Fibroblast of lung (primary cell): ENCODE results near the gene BBX. TPM values are rescaled to one million over a fixed set of nuclear protein-coding genes. Genes with fewer than 3 reads are reported as not detected.

Source experiments
- DNase-seq, 2 donors: peaks; one replicate each; pipeline versions ENCODE4 v3.0.0 to v3.0.0-alpha.2; 2010; ENCODE audit warnings: low read depth in 2 of 2
- H2AFZ ChIP-seq: 2 replicates; pipeline ENCODE4 v1.5.1; 2012; ENCODE audit warnings: low read length, control low read depth, inconsistent platforms
- H3K27ac ChIP-seq: 2 replicates; pipeline ENCODE4 v1.5.1; 2011; ENCODE audit warnings: low read length, control low read depth; ENCODE audit not compliant: insufficient read depth
- H3K27me3 ChIP-seq: 2 replicates; pipeline ENCODE4 v1.5.1; 2011; ENCODE audit warnings: mild to moderate bottlenecking, low read length; ENCODE audit not compliant: control insufficient read depth, insufficient read depth
- H3K36me3 ChIP-seq: 2 replicates; pipeline ENCODE4 v1.5.1; 2011; ENCODE audit warnings: low read length; ENCODE audit not compliant: control insufficient read depth, insufficient read depth
- H3K4me1 ChIP-seq: 2 replicates; pipeline ENCODE4 v1.5.1; 2011; ENCODE audit warnings: low read length; ENCODE audit not compliant: control insufficient read depth, insufficient read depth; ENCODE audit errors: extremely low read depth
- H3K4me2 ChIP-seq: 2 replicates; pipeline ENCODE4 v1.5.1; 2011; ENCODE audit warnings: low read length, control low read depth; ENCODE audit not compliant: insufficient read depth; ENCODE audit errors: extremely low read depth
- H3K4me3 ChIP-seq, 4 experiments: fragments of 200-600 bp in 1 of 4; sonication (generic) in 1 of 4; replicated peaks in 1 of 4; 2 replicates each; pipeline ENCODE4 v1.5.1; 2011 to 2016; ENCODE audit warnings: low read length in 4 of 4, low read depth in 3 of 4, mild to moderate bottlenecking in 3 of 4, control low read depth in 2 of 4, inconsistent platforms in 1 of 4, mixed read lengths in 1 of 4; ENCODE audit not compliant: insufficient read depth in 1 of 4; ENCODE audit errors: control extremely low read depth in 1 of 4
- H3K79me2 ChIP-seq: 2 replicates; pipeline ENCODE4 v1.5.1; 2012; ENCODE audit warnings: mild to moderate bottlenecking, low read length, inconsistent platforms; ENCODE audit not compliant: control insufficient read depth, insufficient read depth
- H3K9ac ChIP-seq: 2 replicates; pipeline ENCODE4 v1.5.1; 2011; ENCODE audit warnings: mild to moderate bottlenecking, low read length, control low read depth; ENCODE audit not compliant: insufficient read depth
- H3K9me3 ChIP-seq: 2 replicates; pipeline ENCODE4 v1.5.1; 2012; ENCODE audit warnings: low read depth, low read length; ENCODE audit not compliant: control insufficient read depth, insufficient read depth
- H4K20me1 ChIP-seq: 2 replicates; pipeline ENCODE4 v1.5.1; 2011; ENCODE audit warnings: low read length; ENCODE audit not compliant: control insufficient read depth, insufficient read depth; ENCODE audit errors: extremely low read depth
- EZH2 ChIP-seq: IDR thresholded peaks from 2 replicates; pipeline ENCODE4 v1.5.1; 2012; ENCODE audit warnings: low read length, control low read depth, mild to moderate bottlenecking; ENCODE audit errors: missing control alignments
- polyA plus RNA-seq, 2 donors: library from polyadenylated mRNA; depleted of rRNA in 1 of 2; stranded (reverse) in 1 of 2; unstranded in 1 of 2; fragments of >200 nt; gene quantifications; 2 replicates each; pipeline ENCODE4 v1.2.1, GENCODE V29; 2011 to 2012; ENCODE audit warnings: missing spikeins in 1 of 2
- total RNA-seq: library from RNA; depleted of rRNA; stranded (reverse); fragments of >200 nt; gene quantifications from 2 replicates; pipeline ENCODE4 v1.2.1, GENCODE V29; 2014
- TF ChIP-seq, protein P1 (sequence below), 2 donors: IDR thresholded peaks in 1 of 2; conservative IDR thresholded peaks in 1 of 2; 1 replicate in 1 of 2; 2 replicates in 1 of 2; pipeline ENCODE4 v1.5.1; 2011 to 2012; ENCODE audit warnings: low read length in 2 of 2, control low read depth in 1 of 2, inconsistent platforms in 1 of 2, low read depth in 1 of 2, mild to moderate bottlenecking in 1 of 2

The BBX gene
- total and polyA plus RNA-seq, 2 donors (not counting 1 experiment from before 2014, with no cell fraction given) = 50.0 to 71.2 TPM

DNA sequence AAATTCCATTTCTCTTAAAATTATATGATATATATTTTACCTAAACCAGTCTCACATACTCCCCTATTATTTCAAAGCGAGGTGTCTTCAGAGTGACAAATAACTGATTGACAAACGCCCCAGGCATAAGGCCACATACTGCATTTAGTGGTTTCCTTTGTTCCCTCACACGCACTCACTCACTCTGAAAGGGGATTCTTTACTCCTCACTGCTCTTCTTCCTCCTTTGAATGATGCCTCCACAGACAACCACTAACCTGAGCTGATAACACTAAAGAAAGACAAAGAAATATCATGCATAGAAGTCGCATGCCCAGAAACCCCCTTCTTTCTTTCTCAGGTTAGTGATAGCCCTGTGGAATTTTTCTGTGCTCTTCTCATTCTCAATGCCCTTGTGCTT, 24.1 kb upstream of the BBX start:
- no peaks in the 10 kb centered on the region for H3K9me3 ChIP-seq
- H3K27me3 ChIP-seq = no peaks in the 10 kb centered on the region
- no peaks in the 10 kb centered on the region for H3K79me2 ChIP-seq
- H3K4me1 ChIP-seq = no peaks in the 10 kb centered on the region
- no peak for DNase-seq
- H3K4me2 ChIP-seq = no peak overlapping the region
- H4K20me1 ChIP-seq = no peaks in the 10 kb centered on the region
- no peak overlapping the region for H3K9ac ChIP-seq
- no peak overlapping the region for H2AFZ ChIP-seq
- no peaks in the 10 kb centered on the region for H3K36me3 ChIP-seq
- H3K27ac ChIP-seq = no peak overlapping the region
- TF ChIP-seq EZH2 = no peak
- TF ChIP-seq, protein P1, sequence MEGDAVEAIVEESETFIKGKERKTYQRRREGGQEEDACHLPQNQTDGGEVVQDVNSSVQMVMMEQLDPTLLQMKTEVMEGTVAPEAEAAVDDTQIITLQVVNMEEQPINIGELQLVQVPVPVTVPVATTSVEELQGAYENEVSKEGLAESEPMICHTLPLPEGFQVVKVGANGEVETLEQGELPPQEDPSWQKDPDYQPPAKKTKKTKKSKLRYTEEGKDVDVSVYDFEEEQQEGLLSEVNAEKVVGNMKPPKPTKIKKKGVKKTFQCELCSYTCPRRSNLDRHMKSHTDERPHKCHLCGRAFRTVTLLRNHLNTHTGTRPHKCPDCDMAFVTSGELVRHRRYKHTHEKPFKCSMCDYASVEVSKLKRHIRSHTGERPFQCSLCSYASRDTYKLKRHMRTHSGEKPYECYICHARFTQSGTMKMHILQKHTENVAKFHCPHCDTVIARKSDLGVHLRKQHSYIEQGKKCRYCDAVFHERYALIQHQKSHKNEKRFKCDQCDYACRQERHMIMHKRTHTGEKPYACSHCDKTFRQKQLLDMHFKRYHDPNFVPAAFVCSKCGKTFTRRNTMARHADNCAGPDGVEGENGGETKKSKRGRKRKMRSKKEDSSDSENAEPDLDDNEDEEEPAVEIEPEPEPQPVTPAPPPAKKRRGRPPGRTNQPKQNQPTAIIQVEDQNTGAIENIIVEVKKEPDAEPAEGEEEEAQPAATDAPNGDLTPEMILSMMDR (conservative IDR thresholded peaks at IDR 0.05 in 1 of 2, IDR thresholded peaks at IDR 0.05 in 1 of 2; ENCODE audit: low read depth in 1 of 2, low read length in 2 of 2) = no peak
- H3K4me3 ChIP-seq = no peak overlapping the region

- H3K27ac ChIP-seq = no peak overlapping the region
- H3K4me1 ChIP-seq = no peaks in the 10 kb centered on the region
- H3K27me3 ChIP-seq = peaks cover 3% of the 10 kb centered on the region
- H3K4me2 ChIP-seq = no peak overlapping the region
- H3K36me3 ChIP-seq = no peaks in the 10 kb centered on the region
- H3K9ac ChIP-seq = no peak overlapping the region
- TF ChIP-seq, protein P1 (conservative IDR thresholded peaks at IDR 0.05 in 1 of 2, IDR thresholded peaks at IDR 0.05 in 1 of 2; ENCODE audit: low read depth in 1 of 2, low read length in 2 of 2) = no peak
- TF ChIP-seq EZH2 = no peak
- no peaks in the 10 kb centered on the region for H4K20me1 ChIP-seq
- no peak overlapping the region for H3K4me3 ChIP-seq
- H3K9me3 ChIP-seq = no peaks in the 10 kb centered on the region
- H2AFZ ChIP-seq = no peak overlapping the region
- H3K79me2 ChIP-seq = no peaks in the 10 kb centered on the region
- DNase-seq = peak in 1 of 2 donors; percentile 17
These were observed 16.3 kb upstream of the BBX start for GRCh38 chr3:107506458-107506857.

- no peak for DNase-seq
- Histone ChIP-seq H3K4me2 (no peak overlapping the region), H3K36me3 (no peaks in the 10 kb centered on the region), H3K4me1 (no peaks in the 10 kb centered on the region), H4K20me1 (no peaks in the 10 kb centered on the region), H3K4me3 (no peak overlapping the region), H3K9me3 (no peaks in the 10 kb centered on the region), H3K27me3 (peaks cover 3% of the 10 kb centered on the region), H3K27ac (no peak overlapping the region), H3K9ac (no peak overlapping the region), H2AFZ (no peak overlapping the region), H3K79me2 (no peaks in the 10 kb centered on the region)
- TF ChIP-seq EZH2 = no peak
- TF ChIP-seq, protein P1 (conservative IDR thresholded peaks at IDR 0.05 in 1 of 2, IDR thresholded peaks at IDR 0.05 in 1 of 2; ENCODE audit: low read depth in 1 of 2, low read length in 2 of 2) = no peak
These were observed 14.4 kb upstream of the BBX start for GRCh38 chr3:107508331-107508730.
